PFSK-1 (cell line): ENCODE results near the gene AQP5.

Experiments used
- FOXP2 ChIP-seq: optimal IDR thresholded peaks from 2 replicates; pipeline ENCODE3; 2011; ENCODE audit warnings: borderline replicate concordance, control low read depth, inconsistent platforms; ENCODE audit not compliant: insufficient read depth; ENCODE audit errors: extremely low read length, extremely low read depth
- POLR2AphosphoS5 ChIP-seq: IDR thresholded peaks from 2 replicates; pipeline ENCODE4 v1.6.1; 2012; ENCODE audit warnings: low read depth, mild to moderate bottlenecking, control low read depth, low read length, moderate library complexity
- REST ChIP-seq, 2 experiments: IDR thresholded peaks; 2 replicates each; pipeline versions ENCODE4 v1.6.1 to v1.8.0; 2011 to 2012; ENCODE audit warnings: low read depth in 2 of 2, low read length in 2 of 2, control low read depth in 1 of 2, inconsistent platforms in 1 of 2, mild to moderate bottlenecking in 1 of 2, moderate library complexity in 1 of 2; ENCODE audit not compliant: insufficient read depth in 1 of 2
- SIN3A ChIP-seq: IDR thresholded peaks from 2 replicates; pipeline ENCODE4 v1.6.1; 2012; ENCODE audit warnings: mild to moderate bottlenecking, low read length, moderate library complexity, borderline replicate concordance; ENCODE audit not compliant: insufficient read depth
- TAF1 ChIP-seq: IDR thresholded peaks from 2 replicates; pipeline ENCODE4 v1.6.1; 2012; ENCODE audit warnings: low read length, control low read depth, borderline replicate concordance; ENCODE audit not compliant: insufficient read depth

The AQP5 gene

GRCh38 chr12:49934505-49934904 lies 27.2 kb upstream of the AQP5 start:
- TF ChIP-seq SIN3A (no peak), REST (IDR thresholded peaks at IDR 0.05; ENCODE audit: insufficient read depth in 1 of 2, low read depth in 2 of 2, low read length in 2 of 2) (no peak), POLR2AphosphoS5 (no peak), TAF1 (no peak), FOXP2 (no peak)

- no peak for TF ChIP-seq FOXP2
- no peak for TF ChIP-seq REST (IDR thresholded peaks at IDR 0.05; ENCODE audit: insufficient read depth in 1 of 2, low read depth in 2 of 2, low read length in 2 of 2)
- TF ChIP-seq POLR2AphosphoS5, result no peak
- no peak for TF ChIP-seq SIN3A
- TF ChIP-seq TAF1, result no peak
These were observed 24.7 kb upstream of the AQP5 start for GRCh38 chr12:49936925-49937324.

GRCh38 chr12:49937639-49938300 lies 23.9 kb upstream of the AQP5 start:
- no peak for TF ChIP-seq POLR2AphosphoS5
- no peak for TF ChIP-seq TAF1
- TF ChIP-seq REST (IDR thresholded peaks at IDR 0.05; ENCODE audit: insufficient read depth in 1 of 2, low read depth in 2 of 2, low read length in 2 of 2), result no peak
- TF ChIP-seq FOXP2, result no peak
- TF ChIP-seq SIN3A, result no peak

GRCh38 chr12:49939307-49939706 lies 22.4 kb upstream of the AQP5 start:
- TF ChIP-seq REST (IDR thresholded peaks at IDR 0.05; ENCODE audit: insufficient read depth in 1 of 2, low read depth in 2 of 2, low read length in 2 of 2) (no peak), POLR2AphosphoS5 (no peak), TAF1 (no peak)

GRCh38 chr12:49939707-49940106 lies 22.0 kb upstream of the AQP5 start:
- TF ChIP-seq REST (IDR thresholded peaks at IDR 0.05; ENCODE audit: insufficient read depth in 1 of 2, low read depth in 2 of 2, low read length in 2 of 2), result no peak
- TF ChIP-seq POLR2AphosphoS5, result no peak
- TF ChIP-seq SIN3A, result no peak
- TF ChIP-seq FOXP2, result no peak
- no peak for TF ChIP-seq TAF1
